ENCODE measurements around the gene DAPK2.

DNA sequence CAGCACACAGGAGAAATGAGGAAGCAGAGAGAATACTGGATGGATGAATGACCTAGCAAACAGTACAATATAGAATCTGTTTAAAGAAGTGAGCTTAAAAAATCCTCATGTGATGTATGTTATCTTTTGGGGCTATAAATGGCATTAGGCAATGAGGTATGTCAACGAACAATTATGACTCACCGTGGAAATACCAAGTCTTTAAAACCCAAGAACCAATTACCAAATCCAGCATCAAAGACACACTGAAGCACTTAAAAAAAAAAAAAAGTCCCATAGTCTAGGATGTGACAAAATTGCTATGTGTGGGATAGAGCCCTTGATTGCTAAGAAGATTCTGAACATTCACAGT lies 176.3 kb downstream of the DAPK2 start:
- TF ChIP-seq, protein P1, sequence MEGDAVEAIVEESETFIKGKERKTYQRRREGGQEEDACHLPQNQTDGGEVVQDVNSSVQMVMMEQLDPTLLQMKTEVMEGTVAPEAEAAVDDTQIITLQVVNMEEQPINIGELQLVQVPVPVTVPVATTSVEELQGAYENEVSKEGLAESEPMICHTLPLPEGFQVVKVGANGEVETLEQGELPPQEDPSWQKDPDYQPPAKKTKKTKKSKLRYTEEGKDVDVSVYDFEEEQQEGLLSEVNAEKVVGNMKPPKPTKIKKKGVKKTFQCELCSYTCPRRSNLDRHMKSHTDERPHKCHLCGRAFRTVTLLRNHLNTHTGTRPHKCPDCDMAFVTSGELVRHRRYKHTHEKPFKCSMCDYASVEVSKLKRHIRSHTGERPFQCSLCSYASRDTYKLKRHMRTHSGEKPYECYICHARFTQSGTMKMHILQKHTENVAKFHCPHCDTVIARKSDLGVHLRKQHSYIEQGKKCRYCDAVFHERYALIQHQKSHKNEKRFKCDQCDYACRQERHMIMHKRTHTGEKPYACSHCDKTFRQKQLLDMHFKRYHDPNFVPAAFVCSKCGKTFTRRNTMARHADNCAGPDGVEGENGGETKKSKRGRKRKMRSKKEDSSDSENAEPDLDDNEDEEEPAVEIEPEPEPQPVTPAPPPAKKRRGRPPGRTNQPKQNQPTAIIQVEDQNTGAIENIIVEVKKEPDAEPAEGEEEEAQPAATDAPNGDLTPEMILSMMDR (IDR thresholded peaks at IDR 0.05) = no peak
- no peak for TF ChIP-seq POLR2A (IDR thresholded peaks at IDR 0.05)

Data from Peyer's patch (tissue), 4 donors.